Common myeloid progenitor, CD34-positive (primary cell): ENCODE measurements around the gene ZNF75A.
A peak's percentile ranks its signal among the peaks of the same experiment; 100 is the strongest.

Experiments used
- CTCF ChIA-PET: fragments of 350-600 bp; sonication (Branson Sonifier 250); formaldehyde crosslinking; loops from one replicate; lab custom pipeline; 2021; ENCODE audit warnings: antibody characterized with exemption; lab: Charles Lee
- POLR2A ChIA-PET: fragments of 350-600 bp; sonication (Branson Sonifier 250); formaldehyde crosslinking; loops from one replicate; lab custom pipeline; 2021; ENCODE audit warnings: antibody characterized with exemption; lab: Charles Lee
- DNase-seq, 3 donors: peaks; one replicate each; pipeline versions ENCODE4 v3.0.0 to v3.0.0-alpha.2; 2013
- H3K27ac ChIP-seq, 2 experiments: 1 replicate in 1 of 2; 2 replicates in 1 of 2; pipeline ENCODE4 v1.7.0; 2013; ENCODE audit warnings: inconsistent platforms in 2 of 2, low read length in 2 of 2, mild to moderate bottlenecking in 2 of 2, low read depth in 1 of 2, moderate library complexity in 1 of 2; ENCODE audit not compliant: severe bottlenecking in 2 of 2, insufficient read depth in 1 of 2, poor library complexity in 1 of 2
- H3K27me3 ChIP-seq, 5 experiments: replicated peaks in 2 of 5; 1 replicate in 3 of 5; 2 replicates in 2 of 5; pipeline versions ENCODE4 v1.6.1 to v1.7.0; 2013; ENCODE audit warnings: low read length in 4 of 5, mild to moderate bottlenecking in 2 of 5, moderate library complexity in 2 of 5, inconsistent platforms in 1 of 5; ENCODE audit not compliant: insufficient read depth in 5 of 5, control insufficient read depth in 4 of 5
- H3K36me3 ChIP-seq, 4 experiments: 1 replicate in 2 of 4; 2 replicates in 2 of 4; pipeline versions ENCODE4 v1.6.1 to v1.7.0; 2013; ENCODE audit warnings: low read length in 3 of 4, control low read depth in 1 of 4, mild to moderate bottlenecking in 1 of 4; ENCODE audit not compliant: control insufficient read depth in 4 of 4, insufficient read depth in 4 of 4
- H3K4me1 ChIP-seq, 4 experiments: 1 replicate in 3 of 4; 2 replicates in 1 of 4; pipeline versions ENCODE4 v1.6.1 to v1.7.1; 2013; ENCODE audit warnings: low read length in 3 of 4, mild to moderate bottlenecking in 3 of 4, control low read depth in 1 of 4, inconsistent platforms in 1 of 4, moderate library complexity in 1 of 4; ENCODE audit not compliant: control insufficient read depth in 4 of 4, insufficient read depth in 4 of 4; ENCODE audit errors: control extremely low read depth in 1 of 4
- H3K4me3 ChIP-seq, 7 experiments: 1 replicate in 4 of 7; 2 replicates in 3 of 7; pipeline versions ENCODE4 v1.5.1 to v1.7.0; 2013; ENCODE audit warnings: mild to moderate bottlenecking in 7 of 7, low read length in 6 of 7, moderate library complexity in 6 of 7, inconsistent platforms in 2 of 7, low read depth in 2 of 7, control low read depth in 1 of 7; ENCODE audit not compliant: insufficient read depth in 4 of 7, control insufficient read depth in 1 of 7; ENCODE audit errors: extremely low read depth in 1 of 7
- H3K9me3 ChIP-seq, 5 experiments: 1 replicate in 4 of 5; 2 replicates in 1 of 5; pipeline versions ENCODE4 v1.6.1 to v1.7.1; 2013; ENCODE audit warnings: low read length in 4 of 5, mild to moderate bottlenecking in 2 of 5, inconsistent platforms in 1 of 5, low read depth in 1 of 5, moderate library complexity in 1 of 5; ENCODE audit not compliant: control insufficient read depth in 4 of 5, insufficient read depth in 2 of 5; ENCODE audit errors: control extremely low read depth in 1 of 5
- WGBS: methylation state at CpG from one replicate; pipeline ENCODE4 v1.1.5; 2013; ENCODE audit not compliant: insufficient coverage; 5-methylcytosine and 5-hydroxymethylcytosine counted together

Gene ZNF75A

DNA sequence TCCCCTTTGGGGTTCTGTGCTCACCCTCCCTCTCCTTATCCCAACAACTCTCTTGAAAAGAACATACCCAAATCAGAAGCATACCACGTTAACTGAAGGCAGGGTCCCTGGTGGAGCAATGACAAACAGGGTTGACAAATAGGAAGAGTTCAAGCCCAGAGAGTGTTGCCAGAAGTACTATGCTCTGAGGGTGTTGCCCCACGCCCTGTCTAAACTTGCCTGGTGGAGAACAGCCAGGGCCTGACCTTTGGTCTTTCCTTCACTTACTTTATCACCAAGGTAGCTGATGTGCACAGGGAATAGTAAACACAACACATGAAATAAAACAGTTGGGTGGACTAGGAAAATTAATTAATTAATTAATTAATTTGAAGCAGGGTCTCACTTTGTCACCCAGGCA lies 23.3 kb downstream of the ZNF75A start:
- 85% methylated on average over 2 of the region's 2 CpGs for WGBS
- ChIA-PET CTCF (no interaction called here), POLR2A (interaction anchor here (0.6 kb wide), 1 partner anchor 55 kb away, joined by 4 read pairs; no protein-coding TSS in a partner anchor)
- Histone ChIP-seq H3K36me3 (no peaks in the 10 kb centered on the region), H3K9me3 (peaks cover 0 to 26% (median 11%) of the 10 kb centered on the region in 5 experiments), H3K27ac (no peak overlapping the region), H3K4me1 (no peaks in the 10 kb centered on the region), H3K27me3 (no peaks in the 10 kb centered on the region), H3K4me3 (no peak overlapping the region)
- no peak for DNase-seq

DNA sequence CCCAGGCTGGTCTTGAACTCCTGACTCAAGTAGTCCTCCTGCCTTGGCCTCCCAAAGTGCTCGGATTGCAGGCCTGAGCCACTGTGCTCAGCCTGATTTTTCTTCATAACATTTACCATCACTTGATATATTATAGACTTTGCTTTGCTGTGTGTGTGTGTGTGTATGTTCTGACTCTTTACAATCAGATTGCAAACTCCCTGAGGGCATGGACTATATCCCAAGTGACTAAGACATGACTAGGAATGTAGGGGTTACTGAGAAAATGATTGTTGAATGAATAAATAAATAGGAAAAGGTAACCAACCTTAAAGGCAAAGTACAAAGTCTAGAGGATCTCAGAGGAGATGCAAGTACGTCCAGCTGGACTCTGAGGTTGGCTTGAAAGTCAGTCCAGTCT lies 40.7 kb downstream of the ZNF75A start:
- H3K9me3 ChIP-seq: peaks cover 0 to 5% (median 0%) of the 10 kb centered on the region in 5 experiments
- peaks cover 0 to 6% (median 3%) of the 10 kb centered on the region in 4 experiments for H3K4me1 ChIP-seq
- WGBS: 90% methylated on average over 1 of the region's 2 CpGs
- CTCF ChIA-PET: no interaction called here
- no peak overlapping the region for H3K4me3 ChIP-seq
- DNase-seq: no peak
- POLR2A ChIA-PET: no interaction called here
- H3K27ac ChIP-seq: no peak overlapping the region
- no peaks in the 10 kb centered on the region for H3K36me3 ChIP-seq
- no peaks in the 10 kb centered on the region for H3K27me3 ChIP-seq

DNA sequence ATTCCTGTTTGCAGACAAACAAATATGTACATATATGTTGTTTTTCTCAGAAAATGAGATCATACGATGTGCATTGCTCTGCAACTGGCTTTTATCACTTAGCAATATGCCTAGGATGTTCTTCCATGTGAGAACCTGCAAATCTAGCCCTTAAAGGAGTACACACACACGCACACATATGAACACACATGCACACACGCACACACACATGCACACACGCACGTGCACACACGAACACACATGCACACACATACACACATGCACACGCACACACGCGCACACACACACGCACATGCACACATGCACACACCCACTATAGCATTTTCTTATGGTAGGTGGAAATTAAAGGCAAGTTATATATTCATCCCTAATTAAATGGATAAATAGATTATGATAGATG lies 42.3 kb downstream of the ZNF75A start:
- CTCF ChIA-PET: no interaction called here
- Histone ChIP-seq H3K36me3 (no peaks in the 10 kb centered on the region), H3K27ac (no peak overlapping the region), H3K9me3 (no peaks in the 10 kb centered on the region), H3K4me1 (peaks cover 0 to 6% (median 3%) of the 10 kb centered on the region in 4 experiments), H3K27me3 (no peaks in the 10 kb centered on the region), H3K4me3 (no peak overlapping the region)
- POLR2A ChIA-PET: no interaction called here
- WGBS: no CpG with 5 or more reads among the region's 10 CpGs
- no peak for DNase-seq

DNA sequence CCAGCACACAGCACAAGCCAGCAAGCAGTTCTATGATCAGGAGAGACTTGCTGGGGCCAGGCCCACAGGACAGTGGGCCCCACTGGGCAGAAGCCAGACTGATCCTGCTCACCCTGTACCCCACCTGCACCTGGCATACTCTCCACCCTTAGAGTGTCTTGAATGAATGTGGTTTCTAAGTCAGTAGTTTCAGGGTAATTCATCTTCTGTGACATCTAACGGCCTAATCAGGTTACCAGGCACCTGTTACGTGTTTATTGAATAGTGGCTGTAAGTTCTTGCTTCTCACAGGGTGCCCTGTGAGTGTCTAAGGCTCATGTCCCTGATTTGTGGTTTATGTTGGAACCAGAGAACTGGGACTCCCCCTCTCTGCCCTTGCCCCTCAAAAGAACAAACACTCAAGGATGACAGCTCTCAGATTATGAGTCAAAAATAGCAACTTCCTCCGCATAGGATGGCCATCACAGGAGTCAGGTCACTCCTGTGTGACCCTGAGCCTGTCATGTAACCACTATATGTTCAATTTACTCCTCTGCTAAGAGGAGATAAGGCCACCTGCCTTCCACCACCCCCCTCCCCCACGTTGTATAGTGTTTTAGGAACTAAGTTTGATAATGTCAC lies 43.4 kb downstream of the ZNF75A start:
- no peaks in the 10 kb centered on the region for H3K36me3 ChIP-seq
- no peak overlapping the region for H3K27ac ChIP-seq
- H3K9me3 ChIP-seq: no peaks in the 10 kb centered on the region
- DNase-seq: peak in 2 of 3 donors; percentile 11 to 68
- ChIA-PET POLR2A (no interaction called here), CTCF (no interaction called here)
- H3K4me1 ChIP-seq: peaks cover 0 to 6% (median 3%) of the 10 kb centered on the region in 4 experiments
- WGBS: 23% methylated on average over 3 of the region's 4 CpGs
- H3K4me3 ChIP-seq: no peak overlapping the region
- H3K27me3 ChIP-seq: no peaks in the 10 kb centered on the region

DNA sequence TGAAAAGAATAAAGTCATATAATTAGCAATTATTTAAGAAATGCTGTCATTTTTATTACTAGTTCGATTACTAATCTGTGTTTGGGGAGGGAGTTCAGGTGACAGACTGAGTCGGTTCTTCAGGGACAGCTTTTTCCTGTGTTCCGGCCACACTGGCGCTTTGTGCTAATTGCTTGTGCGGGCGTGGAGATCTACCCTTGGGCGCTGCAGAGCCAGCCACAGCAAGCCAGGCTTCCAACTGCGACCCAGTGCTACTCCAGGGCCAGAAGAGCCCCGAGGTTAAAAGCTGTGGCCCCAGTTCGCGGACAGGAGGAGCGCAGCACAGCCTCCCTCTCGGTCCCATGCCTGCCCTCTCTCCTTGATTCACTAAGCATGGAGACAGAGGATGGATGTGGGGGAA lies 43.9 kb downstream of the ZNF75A start:
- WGBS: 68% methylated on average over 9 of the region's 13 CpGs
- H3K27ac ChIP-seq: no peak overlapping the region
- no peak overlapping the region for H3K4me3 ChIP-seq
- H3K4me1 ChIP-seq: peaks cover 0 to 6% (median 3%) of the 10 kb centered on the region in 4 experiments
- no peaks in the 10 kb centered on the region for H3K27me3 ChIP-seq
- no peak for DNase-seq
- no peaks in the 10 kb centered on the region for H3K9me3 ChIP-seq
- ChIA-PET CTCF (no interaction called here), POLR2A (no interaction called here)
- no peaks in the 10 kb centered on the region for H3K36me3 ChIP-seq

DNA sequence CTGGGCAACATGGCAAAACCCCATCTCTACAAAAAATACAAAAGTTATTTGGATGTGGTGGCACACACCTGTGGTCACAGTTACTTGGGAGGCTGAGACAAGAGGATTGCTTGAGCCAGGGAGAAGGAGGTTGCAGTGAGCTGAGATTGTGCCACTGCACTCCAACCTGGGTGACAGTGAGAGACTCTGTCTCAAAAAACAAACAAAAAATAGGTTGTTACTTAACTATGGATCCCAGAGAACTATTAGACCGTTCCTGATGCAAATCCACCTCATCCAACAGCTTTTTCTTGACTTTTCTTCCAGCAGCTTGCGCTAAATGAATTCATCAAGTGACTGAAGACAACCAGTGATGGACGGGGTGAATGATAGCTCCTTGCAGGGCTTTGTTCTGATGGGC lies 50.3 kb downstream of the ZNF75A start, which contains the start of gene OR2C1:
OR2C1 (plus strand) TSS at position 301 of the 400 bp plus-strand sequence; CDS start at position 353, 52 bp downstream.
- CTCF ChIA-PET: no interaction called here
- Histone ChIP-seq H3K9me3 (peaks cover 0 to 16% (median 10%) of the 10 kb centered on the region in 5 experiments), H3K27me3 (no peaks in the 10 kb centered on the region), H3K4me3 (no peak within 1 kb of the TSS), H3K27ac (no peak within 1 kb of the TSS), H3K4me1 (no peaks in the 10 kb centered on the region), H3K36me3 (no peaks in the 10 kb centered on the region)
- no peak for DNase-seq
- POLR2A ChIA-PET: no interaction called here
- WGBS: 82% methylated on average over 3 of the region's 3 CpGs

DNA sequence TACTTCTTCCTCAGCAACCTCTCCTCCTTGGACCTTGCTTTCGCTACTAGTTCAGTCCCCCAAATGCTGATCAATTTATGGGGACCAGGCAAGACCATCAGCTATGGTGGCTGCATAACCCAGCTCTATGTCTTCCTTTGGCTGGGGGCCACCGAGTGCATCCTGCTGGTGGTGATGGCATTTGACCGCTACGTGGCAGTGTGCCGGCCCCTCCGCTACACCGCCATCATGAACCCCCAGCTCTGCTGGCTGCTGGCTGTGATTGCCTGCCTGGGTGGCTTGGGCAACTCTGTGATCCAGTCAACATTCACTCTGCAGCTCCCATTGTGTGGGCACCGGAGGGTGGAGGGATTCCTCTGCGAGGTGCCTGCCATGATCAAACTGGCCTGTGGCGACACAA lies 50.8 kb downstream of the ZNF75A start:
- 85% methylated on average over 9 of the region's 10 CpGs for WGBS
- no peaks in the 10 kb centered on the region for H3K4me1 ChIP-seq
- ChIA-PET CTCF (no interaction called here), POLR2A (no interaction called here)
- peaks cover 0 to 19% (median 10%) of the 10 kb centered on the region in 5 experiments for H3K9me3 ChIP-seq
- peaks cover 0 to 2% (median 0%) of the 10 kb centered on the region in 5 experiments for H3K27me3 ChIP-seq
- DNase-seq: no peak
- no peak overlapping the region for H3K4me3 ChIP-seq
- no peak overlapping the region for H3K27ac ChIP-seq
- no peaks in the 10 kb centered on the region for H3K36me3 ChIP-seq
